ENCODE data around the gene TRAPPC10. TPM values are rescaled to one million over a fixed set of nuclear protein-coding genes. Genes with fewer than 3 reads are reported as not detected.

Gene TRAPPC10
- total and polyA plus RNA-seq, 10 donors = 6.0 to 83.2 (median 63.3) TPM

DNA sequence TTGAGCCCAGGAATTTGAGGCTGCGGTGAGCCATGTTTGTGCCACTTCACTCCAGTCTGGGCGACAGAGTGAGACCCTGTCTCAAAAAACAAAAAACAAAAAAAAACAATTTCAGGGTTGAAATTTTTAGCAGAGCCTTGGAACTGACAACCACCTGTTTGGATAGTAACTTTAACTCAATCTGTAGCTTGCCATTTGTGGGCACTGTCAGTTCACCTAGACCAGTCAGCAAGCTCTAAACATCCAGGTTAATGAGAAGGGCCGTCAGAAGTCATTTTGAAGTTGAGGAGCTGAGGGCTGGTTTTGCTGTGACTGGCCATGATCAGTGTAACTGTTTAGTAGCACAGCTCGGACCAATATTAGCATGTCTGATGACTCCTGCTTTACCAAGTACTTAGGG is 8.4 kb downstream of the TRAPPC10 start:
- TF ChIP-seq POLR2AphosphoS5 (IDR thresholded peaks at IDR 0.05) = no peak
- TF ChIP-seq, protein P1, sequence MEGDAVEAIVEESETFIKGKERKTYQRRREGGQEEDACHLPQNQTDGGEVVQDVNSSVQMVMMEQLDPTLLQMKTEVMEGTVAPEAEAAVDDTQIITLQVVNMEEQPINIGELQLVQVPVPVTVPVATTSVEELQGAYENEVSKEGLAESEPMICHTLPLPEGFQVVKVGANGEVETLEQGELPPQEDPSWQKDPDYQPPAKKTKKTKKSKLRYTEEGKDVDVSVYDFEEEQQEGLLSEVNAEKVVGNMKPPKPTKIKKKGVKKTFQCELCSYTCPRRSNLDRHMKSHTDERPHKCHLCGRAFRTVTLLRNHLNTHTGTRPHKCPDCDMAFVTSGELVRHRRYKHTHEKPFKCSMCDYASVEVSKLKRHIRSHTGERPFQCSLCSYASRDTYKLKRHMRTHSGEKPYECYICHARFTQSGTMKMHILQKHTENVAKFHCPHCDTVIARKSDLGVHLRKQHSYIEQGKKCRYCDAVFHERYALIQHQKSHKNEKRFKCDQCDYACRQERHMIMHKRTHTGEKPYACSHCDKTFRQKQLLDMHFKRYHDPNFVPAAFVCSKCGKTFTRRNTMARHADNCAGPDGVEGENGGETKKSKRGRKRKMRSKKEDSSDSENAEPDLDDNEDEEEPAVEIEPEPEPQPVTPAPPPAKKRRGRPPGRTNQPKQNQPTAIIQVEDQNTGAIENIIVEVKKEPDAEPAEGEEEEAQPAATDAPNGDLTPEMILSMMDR (IDR thresholded peaks at IDR 0.05 in 8 of 11, conservative IDR thresholded peaks at IDR 0.05 in 3 of 11) = no peak
- Histone ChIP-seq H3K36me3 (no peaks in the 10 kb centered on the region), H3K4me3 (no peak overlapping the region), H3K27me3 (replicated peaks in 1 of 7) (no peaks in the 10 kb centered on the region), H3K4me1 (peaks cover 46 to 100% (median 92%) of the 10 kb centered on the region in 6 donors), H3K9me3 (no peaks in the 10 kb centered on the region), H3K27ac (peak overlapping the region in 3 of 8 donors; percentile 2 to 65 (median 55))
- DNase-seq = no peak
- 79 to 88% (median 84%) methylated on average over 4 of the region's 4 CpGs for WGBS, 5 donors
- intact Hi-C loops (cut with DNase I; ENCODE audit: low total_unique reads) = no loop called here

DNA sequence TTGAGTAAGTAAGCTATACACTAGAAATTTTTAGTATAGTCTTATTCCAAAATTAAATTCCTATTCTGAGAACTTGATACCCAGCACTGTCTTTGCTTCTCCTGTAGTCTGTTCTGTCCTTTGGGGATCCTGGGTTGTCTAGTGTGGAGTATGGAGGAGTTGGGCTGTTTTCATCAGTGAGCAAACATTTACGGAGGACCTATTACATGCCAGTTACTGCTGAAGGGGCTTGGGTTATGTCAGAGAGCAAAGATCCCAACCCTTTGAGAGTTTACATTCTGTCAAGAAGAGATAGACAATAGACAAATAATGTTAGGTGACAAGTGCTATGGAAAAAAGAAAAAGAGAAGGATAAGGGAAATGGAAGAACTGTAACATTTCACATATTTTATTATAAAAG is 9.0 kb downstream of the TRAPPC10 start:
- 76 to 89% (median 81%) methylated on average over 1 of the region's 1 CpG for WGBS, 5 donors
- peak overlapping the region in 6 of 8 donors; percentile 2 to 65 (median 30) for H3K27ac ChIP-seq
- no peak for DNase-seq
- peaks cover 44 to 100% (median 90%) of the 10 kb centered on the region in 6 donors for H3K4me1 ChIP-seq
- no peak for TF ChIP-seq POLR2A (IDR thresholded peaks at IDR 0.05)
- TF ChIP-seq, protein P1 (IDR thresholded peaks at IDR 0.05 in 8 of 11, conservative IDR thresholded peaks at IDR 0.05 in 3 of 11) = no peak
- no peak for TF ChIP-seq POLR2AphosphoS5 (IDR thresholded peaks at IDR 0.05)
- no peaks in the 10 kb centered on the region for H3K9me3 ChIP-seq
- intact Hi-C loops (cut with DNase I; ENCODE audit: low total_unique reads) = no loop called here
- no peaks in the 10 kb centered on the region for H3K36me3 ChIP-seq
- H3K27me3 ChIP-seq (replicated peaks in 1 of 7) = no peaks in the 10 kb centered on the region
- no peak overlapping the region for H3K4me3 ChIP-seq

DNA sequence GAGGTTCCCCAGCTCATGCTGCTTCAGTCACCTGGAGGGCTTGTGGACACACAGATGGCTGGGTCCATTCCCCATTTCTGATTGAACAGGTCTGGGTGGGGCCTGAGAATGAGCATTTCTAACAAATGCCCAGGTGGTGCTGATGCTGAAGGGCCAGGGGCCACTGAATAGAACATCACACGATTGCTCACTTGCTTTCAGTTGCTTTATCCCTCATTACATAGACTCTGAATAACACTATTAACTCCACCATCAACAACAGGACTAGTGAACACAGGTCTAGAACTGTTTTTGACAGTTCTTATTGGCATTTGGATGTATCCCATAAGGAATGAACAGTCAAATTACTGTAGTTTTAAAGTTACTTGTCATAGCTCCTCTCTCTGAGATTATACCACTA is 12.1 kb downstream of the TRAPPC10 start:
- 39 to 88% (median 60%) methylated on average over 1 of the region's 1 CpG for WGBS, 5 donors
- no peaks in the 10 kb centered on the region for H3K27me3 ChIP-seq (replicated peaks in 1 of 7)
- DNase-seq = no peak
- H3K36me3 ChIP-seq = peaks cover 0 to 8% (median 0%) of the 10 kb centered on the region in 6 donors
- no peak overlapping the region for H3K4me3 ChIP-seq
- H3K4me1 ChIP-seq = peaks cover 26 to 99% (median 73%) of the 10 kb centered on the region in 6 donors
- intact Hi-C loops (cut with DNase I; ENCODE audit: low total_unique reads) = no loop called here
- peak overlapping the region in 4 of 8 donors; percentile 43 to 64 (median 56) for H3K27ac ChIP-seq
- TF ChIP-seq, protein P1 (IDR thresholded peaks at IDR 0.05 in 8 of 11, conservative IDR thresholded peaks at IDR 0.05 in 3 of 11) = no peak
- no peak for TF ChIP-seq POLR2A (IDR thresholded peaks at IDR 0.05)
- TF ChIP-seq POLR2AphosphoS5 (IDR thresholded peaks at IDR 0.05) = no peak
- H3K9me3 ChIP-seq = no peaks in the 10 kb centered on the region

DNA sequence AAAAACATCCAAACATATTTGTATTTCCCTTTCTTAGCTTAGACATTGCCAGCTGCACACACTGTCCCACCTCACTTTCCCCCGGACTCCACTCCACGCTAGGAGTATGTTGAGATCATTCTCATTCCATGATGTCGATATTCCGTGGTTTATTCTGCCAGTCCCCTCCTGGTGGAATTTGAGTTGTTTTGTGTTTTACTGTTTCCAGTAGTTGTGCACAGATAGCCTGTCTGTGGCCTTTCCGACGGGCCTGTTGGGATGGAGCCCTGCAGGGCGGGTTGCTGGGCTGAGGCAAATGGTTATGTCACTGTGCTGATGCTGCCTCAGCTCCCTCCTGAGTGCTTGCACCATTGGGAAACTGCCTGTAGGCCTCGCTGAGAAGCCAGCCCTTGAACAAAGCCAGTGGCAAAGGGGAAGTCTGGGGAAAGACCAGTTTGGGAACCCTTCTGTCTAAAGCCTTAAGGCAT is 12.8 kb downstream of the TRAPPC10 start:
- H3K27me3 ChIP-seq (replicated peaks in 1 of 7) = no peaks in the 10 kb centered on the region
- H3K4me3 ChIP-seq = peak overlapping the region in 1 of 8 donors; percentile 6
- peaks cover 0 to 8% (median 0%) of the 10 kb centered on the region in 6 donors for H3K36me3 ChIP-seq
- H3K4me1 ChIP-seq = peaks cover 23 to 99% (median 73%) of the 10 kb centered on the region in 6 donors
- H3K9me3 ChIP-seq = no peaks in the 10 kb centered on the region
- WGBS, 5 donors = 51 to 66% (median 56%) methylated on average over 8 of the region's 8 CpGs
- no peak for DNase-seq
- TF ChIP-seq POLR2A (IDR thresholded peaks at IDR 0.05) (no peak), POLR2AphosphoS5 (IDR thresholded peaks at IDR 0.05) (peak in 2 of 3 donors; percentile 32 to 33)
- TF ChIP-seq, protein P1 (IDR thresholded peaks at IDR 0.05 in 8 of 11, conservative IDR thresholded peaks at IDR 0.05 in 3 of 11) = peak in 2 of 11 experiments; percentile 11 to 13
- intact Hi-C loops (cut with DNase I; ENCODE audit: low total_unique reads) = no loop called here
- peak overlapping the region in 7 of 8 donors; percentile 5 to 65 (median 54) for H3K27ac ChIP-seq

Measured in spleen (tissue), 11 donors.